Endothelial cell of umbilical vein (primary cell): ENCODE data around the gene SETD2.

Source experiments
- CTCF ChIP-seq, 2 donors: IDR thresholded peaks; 1 replicate in 1 of 2; 2 replicates in 1 of 2; pipeline ENCODE4 v1.5.1; 2011; ENCODE audit warnings: low read length in 2 of 2, mild to moderate bottlenecking in 2 of 2, moderate library complexity in 2 of 2, control low read depth in 1 of 2, inconsistent platforms in 1 of 2, low read depth in 1 of 2; ENCODE audit not compliant: insufficient read depth in 1 of 2; ENCODE audit errors: extremely low read depth in 1 of 2
- EZH2 ChIP-seq: IDR thresholded peaks from 2 replicates; pipeline ENCODE4 v1.6.1; 2012; ENCODE audit warnings: borderline replicate concordance, low read depth, mild to moderate bottlenecking, moderate library complexity, low read length, inconsistent platforms; ENCODE audit not compliant: severe bottlenecking
- FOS ChIP-seq: IDR thresholded peaks from 2 replicates; pipeline ENCODE4 v1.6.1; 2011; ENCODE audit warnings: mild to moderate bottlenecking, low read length, moderate library complexity, borderline replicate concordance; ENCODE audit not compliant: insufficient read depth
- GATA2 ChIP-seq: IDR thresholded peaks from 2 replicates; pipeline ENCODE4 v1.7.0; 2011; ENCODE audit warnings: low read depth, mild to moderate bottlenecking, moderate library complexity, mixed read lengths, low read length; ENCODE audit not compliant: insufficient read length, insufficient read depth
- JUN ChIP-seq: IDR thresholded peaks from 2 replicates; pipeline ENCODE4 v1.6.1; 2011; ENCODE audit warnings: borderline replicate concordance, low read depth; ENCODE audit not compliant: insufficient read length, insufficient read depth
- MYC ChIP-seq: IDR thresholded peaks from one replicate; pipeline ENCODE4 v1.6.1; 2011; ENCODE audit warnings: mild to moderate bottlenecking, low read depth, low read length
- POLR2A ChIP-seq: IDR thresholded peaks from 2 replicates; pipeline ENCODE4 v1.6.1; 2012; ENCODE audit warnings: low read depth, mild to moderate bottlenecking, control low read depth, low read length
- POLR2AphosphoS5 ChIP-seq: IDR thresholded peaks from 2 replicates; pipeline ENCODE4 v1.6.1; 2012; ENCODE audit warnings: low read depth, mild to moderate bottlenecking, control low read depth, low read length, moderate library complexity; ENCODE audit not compliant: insufficient read depth
- TF ChIP-seq, protein P1 (sequence below): IDR thresholded peaks from 2 replicates; pipeline ENCODE4 v1.6.1; 2011; ENCODE audit not compliant: insufficient read depth, insufficient read length

- TF ChIP-seq POLR2A (no peak), POLR2AphosphoS5 (no peak), CTCF (IDR thresholded peaks at IDR 0.05; ENCODE audit: extremely low read depth in 1 of 2, insufficient read depth in 1 of 2, low read depth in 1 of 2, low read length in 2 of 2) (no peak), JUN (no peak), EZH2 (no peak), FOS (no peak), MYC (no peak), GATA2 (no peak)
- TF ChIP-seq, protein P1, sequence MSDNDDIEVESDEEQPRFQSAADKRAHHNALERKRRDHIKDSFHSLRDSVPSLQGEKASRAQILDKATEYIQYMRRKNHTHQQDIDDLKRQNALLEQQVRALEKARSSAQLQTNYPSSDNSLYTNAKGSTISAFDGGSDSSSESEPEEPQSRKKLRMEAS: no peak
Measured at GRCh38 chr3:47096959-47097358, 67.0 kb downstream of the SETD2 start.
